Activated naive CD8-positive, alpha-beta T cell (primary cell): ENCODE results near the gene IKZF2.

ENCODE experiments used
- H3K27ac Mint-ChIP-seq: one replicate; pipeline ENCODE4 v1.8.0; 2021; ENCODE audit warnings: mixed read lengths
- H3K27me3 Mint-ChIP-seq: one replicate; pipeline ENCODE4 v1.8.0; 2021; ENCODE audit warnings: mixed read lengths
- H3K36me3 Mint-ChIP-seq: one replicate; pipeline ENCODE4 v1.8.0; 2021; ENCODE audit warnings: mixed read lengths
- H3K4me1 Mint-ChIP-seq: one replicate; pipeline ENCODE4 v1.8.0; 2021; ENCODE audit warnings: low read depth, mixed read lengths
- H3K4me3 Mint-ChIP-seq: one replicate; pipeline ENCODE4 v1.8.0; 2021; ENCODE audit warnings: mild to moderate bottlenecking, mixed read lengths
- H3K9me3 Mint-ChIP-seq: one replicate; pipeline ENCODE4 v1.8.0; 2021; ENCODE audit warnings: low read depth, mixed read lengths

The IKZF2 gene

GRCh38 chr2:212961255-212961654, 190.2 kb downstream of the IKZF2 start:
- Mint-ChIP-seq H3K9me3 (no peaks in the 10 kb centered on the region), H3K27ac (no peak overlapping the region), H3K4me1 (peaks cover 24% of the 10 kb centered on the region), H3K36me3 (no peaks in the 10 kb centered on the region), H3K27me3 (no peaks in the 10 kb centered on the region), H3K4me3 (no peak overlapping the region)

GRCh38 chr2:212960336-212960735, 191.1 kb downstream of the IKZF2 start:
- Mint-ChIP-seq H3K4me1 (peaks cover 24% of the 10 kb centered on the region), H3K27ac (no peak overlapping the region), H3K27me3 (no peaks in the 10 kb centered on the region), H3K9me3 (no peaks in the 10 kb centered on the region), H3K4me3 (no peak overlapping the region), H3K36me3 (no peaks in the 10 kb centered on the region)

GRCh38 chr2:212959471-212960117, 191.8 kb downstream of the IKZF2 start:
- no peaks in the 10 kb centered on the region for H3K9me3 Mint-ChIP-seq
- no peaks in the 10 kb centered on the region for H3K36me3 Mint-ChIP-seq
- H3K27ac Mint-ChIP-seq, result no peak overlapping the region
- no peaks in the 10 kb centered on the region for H3K27me3 Mint-ChIP-seq
- no peak overlapping the region for H3K4me3 Mint-ChIP-seq
- H3K4me1 Mint-ChIP-seq, result peaks cover 24% of the 10 kb centered on the region

GRCh38 chr2:212958757-212959295, 192.6 kb downstream of the IKZF2 start:
- Mint-ChIP-seq H3K4me3 (peak overlapping the region; percentile 6), H3K4me1 (peaks cover 24% of the 10 kb centered on the region), H3K9me3 (no peaks in the 10 kb centered on the region), H3K36me3 (no peaks in the 10 kb centered on the region), H3K27ac (peak overlapping the region; percentile 9), H3K27me3 (no peaks in the 10 kb centered on the region)

- Mint-ChIP-seq H3K27ac (peak overlapping the region; percentile 9), H3K4me1 (peaks cover 28% of the 10 kb centered on the region), H3K4me3 (peak overlapping the region; percentile 6)
Measured at GRCh38 chr2:212958133-212958532, 193.3 kb downstream of the IKZF2 start.

GRCh38 chr2:212957624-212958023, 193.8 kb downstream of the IKZF2 start:
- Mint-ChIP-seq H3K27me3 (no peaks in the 10 kb centered on the region), H3K27ac (peak overlapping the region; percentile 9), H3K4me1 (peaks cover 29% of the 10 kb centered on the region)

More at GRCh38 chr2:212958133-212958532, 193.3 kb downstream of the IKZF2 start:
- no peaks in the 10 kb centered on the region for H3K27me3 Mint-ChIP-seq
- no peaks in the 10 kb centered on the region for H3K9me3 Mint-ChIP-seq
- H3K36me3 Mint-ChIP-seq, result no peaks in the 10 kb centered on the region

GRCh38 chr2:212956665-212957607, 194.5 kb downstream of the IKZF2 start:
- H3K4me3 Mint-ChIP-seq, result no peak overlapping the region
- H3K9me3 Mint-ChIP-seq, result no peaks in the 10 kb centered on the region
- peak overlapping the region; percentile 30 for H3K27ac Mint-ChIP-seq
- H3K27me3 Mint-ChIP-seq, result no peaks in the 10 kb centered on the region
- H3K36me3 Mint-ChIP-seq, result no peaks in the 10 kb centered on the region
- H3K4me1 Mint-ChIP-seq, result peaks cover 29% of the 10 kb centered on the region

More at GRCh38 chr2:212957624-212958023, 193.8 kb downstream of the IKZF2 start:
- Mint-ChIP-seq H3K4me3 (peak overlapping the region; percentile 6), H3K36me3 (no peaks in the 10 kb centered on the region), H3K9me3 (no peaks in the 10 kb centered on the region)

- peaks cover 18% of the 10 kb centered on the region for H3K4me1 Mint-ChIP-seq
- no peaks in the 10 kb centered on the region for H3K9me3 Mint-ChIP-seq
- H3K27ac Mint-ChIP-seq, result no peak overlapping the region
- no peaks in the 10 kb centered on the region for H3K27me3 Mint-ChIP-seq
- no peaks in the 10 kb centered on the region for H3K36me3 Mint-ChIP-seq
- H3K4me3 Mint-ChIP-seq, result no peak overlapping the region
Measured at GRCh38 chr2:212953170-212953920, 198.1 kb downstream of the IKZF2 start.

GRCh38 chr2:212949786-212950185, 201.6 kb downstream of the IKZF2 start:
- no peaks in the 10 kb centered on the region for H3K36me3 Mint-ChIP-seq
- no peak overlapping the region for H3K27ac Mint-ChIP-seq
- H3K4me3 Mint-ChIP-seq, result no peak overlapping the region
- H3K27me3 Mint-ChIP-seq, result no peaks in the 10 kb centered on the region
- H3K4me1 Mint-ChIP-seq, result peaks cover 5% of the 10 kb centered on the region
- H3K9me3 Mint-ChIP-seq, result no peaks in the 10 kb centered on the region
